Spleen (tissue), 11 donors: Measurements from ENCODE around the gene SSR1. TPM values are rescaled to one million over a fixed set of nuclear protein-coding genes. Genes with fewer than 3 reads are reported as not detected.

Experiments
- DNase-seq: peaks from one replicate; pipeline ENCODE4 v3.0.0-alpha.2; 2020
- H3K27ac ChIP-seq, 8 donors: fragments of 200-600 bp; sonication (generic) in 7 of 8; 1 replicate in 4 of 8; 2 replicates in 4 of 8; pipeline versions ENCODE4 v1.5.0 to v1.8.0; 2016 to 2021; ENCODE audit warnings: inconsistent platforms in 4 of 8, mild to moderate bottlenecking in 4 of 8, moderate library complexity in 1 of 8
- H3K27me3 ChIP-seq, 7 donors: fragments of 200-600 bp; sonication (generic) in 6 of 7; replicated peaks in 1 of 7; 1 replicate in 4 of 7; 2 replicates in 3 of 7; pipeline versions ENCODE4 v1.5.0 to v1.8.0; 2016 to 2021; ENCODE audit warnings: inconsistent platforms in 3 of 7, mild to moderate bottlenecking in 1 of 7
- H3K36me3 ChIP-seq, 6 donors: fragments of 200-600 bp; sonication (generic) in 5 of 6; 1 replicate in 4 of 6; 2 replicates in 2 of 6; pipeline versions ENCODE4 v1.5.0 to v1.8.0; 2016 to 2021; ENCODE audit warnings: inconsistent platforms in 2 of 6
- H3K4me1 ChIP-seq, 6 donors: fragments of 200-600 bp; sonication (generic) in 5 of 6; 1 replicate in 3 of 6; 2 replicates in 3 of 6; pipeline versions ENCODE4 v1.5.0 to v1.8.0; 2016 to 2021; ENCODE audit warnings: inconsistent platforms in 3 of 6
- H3K4me3 ChIP-seq, 8 donors: fragments of 200-600 bp; sonication (generic) in 7 of 8; 1 replicate in 4 of 8; 2 replicates in 4 of 8; pipeline versions ENCODE4 v1.5.0 to v1.8.0; 2016 to 2021; ENCODE audit warnings: inconsistent platforms in 4 of 8, mild to moderate bottlenecking in 4 of 8, moderate library complexity in 2 of 8
- H3K9me3 ChIP-seq, 8 donors: fragments of 200-600 bp; sonication (generic) in 7 of 8; 1 replicate in 4 of 8; 2 replicates in 4 of 8; pipeline versions ENCODE4 v1.5.0 to v1.8.0; 2016 to 2021; ENCODE audit warnings: inconsistent platforms in 4 of 8
- POLR2A ChIP-seq, 3 donors: fragments of 450-650 bp; IDR thresholded peaks; one replicate each; pipeline ENCODE4 v1.5.1; 2017; ENCODE audit warnings: antibody characterized with exemption in 3 of 3, mild to moderate bottlenecking in 1 of 3
- POLR2AphosphoS5 ChIP-seq, 3 donors: sonication (generic); formaldehyde crosslinking; IDR thresholded peaks; one replicate each; pipeline ENCODE4 v1.5.1; 2017; ENCODE audit warnings: antibody characterized with exemption in 3 of 3
- WGBS, 5 donors: extraction: QIAGEN DNeasy Blood & Tissue Kit in 3 of 5; methylation state at CpG; one replicate each; pipeline versions ENCODE4 v1.1.5 to v1.1.7; 2013 to 2018; 5-methylcytosine and 5-hydroxymethylcytosine counted together
- intact Hi-C: fragments of 100-400 bp; cut with DNase I; formaldehyde crosslinking; loops from one replicate; pipeline ENCODE4 v1.15.0; 2023; ENCODE audit warnings: low total_unique reads
- polyA plus RNA-seq, 3 donors: library from polyadenylated mRNA; stranded (reverse); fragments of 200-250 nt; gene quantifications; one replicate each; pipeline ENCODE4 v1.2.1, GENCODE V29; 2013
- total RNA-seq, 7 donors: library from RNA; depleted of rRNA in 3 of 7; stranded (reverse); fragments of >200 nt in 3 of 7; fragmentation: NEBNext Ultra II Directional in 4 of 7; extraction: Animal tissue kit (Norgen Biotek cat#: 25700) in 4 of 7; gene quantifications; one replicate each; pipeline versions ENCODE4 v1.1.0 to v1.2.1, GENCODE V29; 2016 to 2021
- TF ChIP-seq, protein P1 (sequence below), 11 experiments: fragments of 200-600 bp in 7 of 11; fragments of 450-650 bp in 4 of 11; sonication (generic) in 4 of 11; IDR thresholded peaks in 8 of 11; conservative IDR thresholded peaks in 3 of 11; 1 replicate in 7 of 11; 2 replicates in 4 of 11; pipeline versions ENCODE4 v1.4.0 to v1.8.0; 2016 to 2021; ENCODE audit warnings: antibody characterized with exemption in 11 of 11, inconsistent platforms in 4 of 11, mild to moderate bottlenecking in 1 of 11
- donor health status: healthy with polysubstance abuse.
- donor health status: DM: no; HTN: no; CAD: no; lungs with moderate emphysema.
- donor health status: DM: no; HTN: no; CAD: no.
- donor health status: Bipolar disorder and iron deficiency.
- donor health status: healthy.
- donor health status: DM: no; HTN: no; CAD: no.
- donor health status: DM: yes; HTN: yes; CAD: no.

The SSR1 gene
- total and polyA plus RNA-seq, 10 donors = 15.8 to 132 (median 72.9) TPM

DNA sequence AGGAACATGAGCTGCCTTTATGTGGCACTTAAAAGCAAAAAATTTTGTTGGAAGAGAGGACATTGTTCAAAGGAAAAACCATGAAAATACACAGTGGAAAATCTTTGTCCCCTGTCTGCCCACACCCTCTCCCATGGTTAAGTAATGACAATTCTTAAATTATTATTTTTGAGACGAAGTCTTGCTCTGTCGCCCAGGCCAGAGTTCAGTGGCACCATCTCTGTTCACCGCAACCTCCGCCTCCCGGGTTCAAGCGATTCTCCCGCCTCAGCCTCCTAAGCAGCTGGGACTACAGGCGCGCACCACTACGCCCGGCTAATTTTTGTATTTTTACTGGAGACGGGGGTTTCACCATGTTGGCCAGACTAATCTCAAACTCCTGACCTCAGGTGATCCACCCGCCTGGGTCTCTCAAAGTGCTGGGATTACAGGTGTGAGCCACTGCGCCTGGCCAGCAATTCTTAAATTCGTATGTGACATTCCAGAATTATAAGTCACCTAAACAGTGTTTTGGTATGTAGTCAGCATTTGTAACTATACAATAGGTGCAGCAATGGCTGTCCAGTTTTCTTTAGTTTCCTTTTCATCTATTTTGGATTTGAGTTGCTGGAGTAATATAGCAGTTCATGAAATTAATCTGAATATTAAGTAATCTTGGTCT lies 636 bp upstream of the SSR1 start:
- Histone ChIP-seq H3K9me3 (no peaks in the 10 kb centered on the region), H3K27me3 (no peaks in the 10 kb centered on the region), H3K27ac (peak overlapping the region; percentile 88 to 96 (median 94)), H3K36me3 (peaks cover 0 to 19% (median 12%) of the 10 kb centered on the region in 6 donors), H3K4me1 (peaks cover 11 to 53% (median 36%) of the 10 kb centered on the region in 6 donors), H3K4me3 (peak overlapping the region in 7 of 8 donors; percentile 80 to 100 (median 96))
- 80 to 87% (median 83%) methylated on average over 15 of the region's 15 CpGs for WGBS, 5 donors
- peak; percentile 84 for DNase-seq
- intact Hi-C loops = loop anchor here (10.0 kb wide), 1 partner anchor 81 kb away; no protein-coding TSS in a partner anchor
- TF ChIP-seq, protein P1, sequence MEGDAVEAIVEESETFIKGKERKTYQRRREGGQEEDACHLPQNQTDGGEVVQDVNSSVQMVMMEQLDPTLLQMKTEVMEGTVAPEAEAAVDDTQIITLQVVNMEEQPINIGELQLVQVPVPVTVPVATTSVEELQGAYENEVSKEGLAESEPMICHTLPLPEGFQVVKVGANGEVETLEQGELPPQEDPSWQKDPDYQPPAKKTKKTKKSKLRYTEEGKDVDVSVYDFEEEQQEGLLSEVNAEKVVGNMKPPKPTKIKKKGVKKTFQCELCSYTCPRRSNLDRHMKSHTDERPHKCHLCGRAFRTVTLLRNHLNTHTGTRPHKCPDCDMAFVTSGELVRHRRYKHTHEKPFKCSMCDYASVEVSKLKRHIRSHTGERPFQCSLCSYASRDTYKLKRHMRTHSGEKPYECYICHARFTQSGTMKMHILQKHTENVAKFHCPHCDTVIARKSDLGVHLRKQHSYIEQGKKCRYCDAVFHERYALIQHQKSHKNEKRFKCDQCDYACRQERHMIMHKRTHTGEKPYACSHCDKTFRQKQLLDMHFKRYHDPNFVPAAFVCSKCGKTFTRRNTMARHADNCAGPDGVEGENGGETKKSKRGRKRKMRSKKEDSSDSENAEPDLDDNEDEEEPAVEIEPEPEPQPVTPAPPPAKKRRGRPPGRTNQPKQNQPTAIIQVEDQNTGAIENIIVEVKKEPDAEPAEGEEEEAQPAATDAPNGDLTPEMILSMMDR (IDR thresholded peaks at IDR 0.05 in 8 of 11, conservative IDR thresholded peaks at IDR 0.05 in 3 of 11) = no peak
- no peak for TF ChIP-seq POLR2AphosphoS5 (IDR thresholded peaks at IDR 0.05)
- TF ChIP-seq POLR2A (IDR thresholded peaks at IDR 0.05) = no peak

DNA sequence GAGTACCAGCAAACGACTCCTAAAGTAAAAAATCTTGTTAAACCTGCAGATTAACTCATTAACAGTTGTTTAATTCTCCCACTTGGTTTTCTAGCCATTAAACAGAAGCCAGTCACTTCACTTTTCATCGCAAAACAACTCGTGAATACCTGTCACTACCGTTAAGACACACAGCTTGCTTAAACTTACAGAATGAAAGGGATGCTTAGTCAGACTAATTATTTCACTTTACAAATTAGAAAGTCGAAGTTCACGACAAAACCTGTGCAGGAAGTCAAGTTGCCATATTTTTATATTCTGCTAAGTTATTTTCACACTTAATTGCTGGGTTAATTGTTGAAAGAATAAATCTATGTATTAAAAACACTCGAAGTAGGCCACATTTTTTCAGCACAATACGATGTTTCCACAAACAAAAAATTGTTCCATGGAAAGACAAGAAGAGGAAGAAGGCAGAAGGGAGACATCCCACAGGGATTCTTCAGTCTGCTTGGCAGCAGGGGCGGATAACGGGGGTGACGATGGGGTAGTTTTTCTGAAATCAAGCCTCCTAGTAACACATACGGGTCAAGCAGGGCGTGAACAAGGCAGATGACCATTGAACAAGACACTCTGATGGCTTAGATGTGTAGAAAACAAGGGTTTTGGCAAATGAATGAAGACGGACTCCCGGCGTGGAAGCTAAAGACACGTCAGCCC lies 933 bp downstream of the SSR1 start:
- TF ChIP-seq, protein P1 (IDR thresholded peaks at IDR 0.05 in 8 of 11, conservative IDR thresholded peaks at IDR 0.05 in 3 of 11) = no peak
- TF ChIP-seq POLR2AphosphoS5 (IDR thresholded peaks at IDR 0.05) (no peak), POLR2A (IDR thresholded peaks at IDR 0.05) (no peak)
- 1 to 5% (median 3%) methylated on average over 17 of the region's 17 CpGs for WGBS, 5 donors
- peaks cover 12 to 69% (median 49%) of the 10 kb centered on the region in 6 donors for H3K4me1 ChIP-seq
- H3K27me3 ChIP-seq = no peaks in the 10 kb centered on the region
- no peak for DNase-seq
- H3K4me3 ChIP-seq = peak overlapping the region; percentile 80 to 100 (median 96)
- peaks cover 0 to 35% (median 25%) of the 10 kb centered on the region in 6 donors for H3K36me3 ChIP-seq
- no peaks in the 10 kb centered on the region for H3K9me3 ChIP-seq
- intact Hi-C loops = loop anchor here (10.0 kb wide), 1 partner anchor 83 kb away; no protein-coding TSS in a partner anchor
- H3K27ac ChIP-seq = peak overlapping the region; percentile 88 to 96 (median 94)

DNA sequence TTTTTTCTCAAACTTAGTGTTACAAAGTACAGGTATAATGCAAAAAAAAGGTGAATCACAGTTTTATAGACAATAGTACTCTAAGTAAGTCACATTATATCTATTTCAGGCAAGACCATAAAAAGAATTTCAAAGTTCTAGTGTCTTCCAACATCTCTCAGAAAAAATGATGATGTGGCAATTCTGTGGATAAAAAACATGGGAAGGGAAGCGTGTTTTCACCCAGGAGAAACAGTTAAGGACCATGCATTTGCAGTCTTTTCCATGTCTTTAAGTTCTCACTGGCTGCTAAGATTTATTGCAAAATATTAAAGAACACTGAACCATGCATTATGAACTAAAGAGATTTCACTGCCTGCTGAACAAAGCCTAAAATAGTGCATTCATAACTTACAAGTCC lies 1.8 kb downstream of the SSR1 start:
- Histone ChIP-seq H3K27me3 (no peaks in the 10 kb centered on the region), H3K36me3 (peaks cover 0 to 43% (median 34%) of the 10 kb centered on the region in 6 donors), H3K4me1 (peaks cover 12 to 78% (median 51%) of the 10 kb centered on the region in 6 donors), H3K27ac (no peak overlapping the region), H3K9me3 (no peaks in the 10 kb centered on the region), H3K4me3 (peak overlapping the region in 2 of 8 donors; percentile 95 to 96)
- TF ChIP-seq POLR2AphosphoS5 (IDR thresholded peaks at IDR 0.05) = no peak
- TF ChIP-seq, protein P1 (IDR thresholded peaks at IDR 0.05 in 8 of 11, conservative IDR thresholded peaks at IDR 0.05 in 3 of 11) = no peak
- no peak for TF ChIP-seq POLR2A (IDR thresholded peaks at IDR 0.05)
- intact Hi-C loops = loop anchor here (10.0 kb wide), 1 partner anchor 84 kb away; no protein-coding TSS in a partner anchor
- 52 to 77% (median 62%) methylated on average over 1 of the region's 1 CpG for WGBS, 5 donors
- no peak for DNase-seq

GRCh38 chr6:7309050-7309449 lies 3.9 kb downstream of the SSR1 start:
- WGBS, 5 donors = 57 to 97% (median 82%) methylated on average over 5 of the region's 5 CpGs
- Histone ChIP-seq H3K4me1 (peaks cover 15 to 87% (median 60%) of the 10 kb centered on the region in 6 donors), H3K27me3 (no peaks in the 10 kb centered on the region), H3K9me3 (no peaks in the 10 kb centered on the region), H3K27ac (no peak overlapping the region), H3K36me3 (peaks cover 0 to 65% (median 55%) of the 10 kb centered on the region in 6 donors), H3K4me3 (peak overlapping the region in 1 of 8 donors; percentile 5)
- TF ChIP-seq POLR2A (IDR thresholded peaks at IDR 0.05) (no peak), POLR2AphosphoS5 (IDR thresholded peaks at IDR 0.05) (no peak)
- TF ChIP-seq, protein P1 (IDR thresholded peaks at IDR 0.05 in 8 of 11, conservative IDR thresholded peaks at IDR 0.05 in 3 of 11) = no peak
- no peak for DNase-seq
- intact Hi-C loops = no loop called here
